HG02623 (cell line): Measurements from ENCODE around the gene B4GALT5.
"Not testable (repeated sequence)": the region's sequence is repeated elsewhere in the genome, so short reads cannot be mapped to it uniquely, and the experiment has no call there.

Experiments
- ATAC-seq: cut with Tn5 transposase; IDR thresholded peaks from one replicate; pipeline ENCODE4 v1.9.1; 2021; ENCODE audit warnings: moderate library complexity; ENCODE audit not compliant: unreplicated experiment

B4GALT5 gene

DNA sequence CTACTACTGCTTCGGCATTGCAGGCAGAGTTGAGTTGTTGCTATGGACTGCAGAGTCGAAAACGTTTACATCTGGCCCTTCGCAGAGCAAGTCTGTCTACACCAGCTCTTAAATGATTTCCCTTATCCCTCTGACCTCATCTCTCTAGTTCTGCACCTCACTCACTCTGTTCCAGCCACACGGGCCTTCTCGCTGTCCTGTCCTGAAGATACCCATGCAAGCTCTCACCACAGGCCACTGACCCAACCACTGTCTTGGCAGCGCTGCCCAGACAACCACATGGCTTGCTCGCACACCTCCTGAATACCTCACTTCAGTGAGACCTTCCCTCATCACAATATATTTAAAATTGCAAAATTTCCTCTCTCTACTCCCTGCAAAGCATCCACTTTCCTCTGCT, 31.4 kb downstream of the B4GALT5 start:
- no peak for ATAC-seq

DNA sequence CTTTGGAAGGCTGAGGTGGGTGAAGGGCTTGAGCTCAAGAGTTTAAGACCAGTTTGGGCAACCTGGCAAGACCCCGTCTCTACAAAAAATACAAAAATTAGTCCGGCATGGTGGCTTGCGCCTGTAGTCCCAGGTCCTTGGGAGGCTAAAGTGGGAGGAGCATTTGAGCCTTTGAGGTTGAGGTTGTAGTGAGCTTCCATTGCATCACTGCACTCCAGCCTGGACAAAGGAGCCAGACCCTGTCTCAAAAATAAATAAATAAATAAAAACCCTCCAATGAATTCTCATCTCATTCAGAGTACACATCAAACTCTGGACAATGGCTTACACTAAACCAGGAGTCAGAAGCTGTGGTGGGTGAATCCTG, 31.8 kb downstream of the B4GALT5 start:
- no peak for ATAC-seq

DNA sequence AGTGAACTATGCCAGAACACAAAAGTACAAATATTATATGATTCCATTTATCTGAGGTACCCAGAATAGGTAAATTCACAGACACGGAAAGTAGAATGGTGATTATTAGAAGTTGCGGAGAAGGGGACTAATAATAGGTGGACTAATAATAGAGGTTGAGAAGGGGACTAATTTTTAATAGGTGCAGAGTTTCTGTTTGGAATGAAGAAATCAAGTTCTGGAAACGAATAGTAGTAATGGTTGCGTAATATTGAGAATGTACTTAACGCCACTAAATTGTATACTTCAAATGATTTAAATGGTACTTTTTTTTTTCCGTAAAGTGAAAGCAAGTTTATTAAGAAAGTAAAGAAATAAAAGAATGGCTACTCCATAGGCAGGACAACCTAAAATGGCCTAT, 33.2 kb downstream of the B4GALT5 start:
- no peak for ATAC-seq

DNA sequence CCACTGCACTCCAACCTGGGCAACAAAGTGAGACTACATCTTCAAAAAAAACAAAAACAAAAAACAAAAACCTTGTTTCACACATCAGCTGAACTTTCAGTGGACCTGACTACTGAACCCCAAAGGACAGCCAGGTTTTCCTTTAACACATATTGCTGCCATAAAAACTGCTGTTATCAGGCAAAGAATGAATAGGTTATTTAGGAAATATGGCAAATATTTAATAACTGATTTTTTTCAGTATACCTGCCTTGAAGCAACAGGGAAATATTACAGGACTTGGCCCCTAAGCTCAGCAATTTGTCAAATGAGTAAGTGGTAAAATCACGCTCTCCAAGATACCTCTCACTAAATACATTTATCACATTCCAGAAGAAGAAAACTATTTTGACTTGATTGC, 34.0 kb downstream of the B4GALT5 start:
- ATAC-seq: no peak

DNA sequence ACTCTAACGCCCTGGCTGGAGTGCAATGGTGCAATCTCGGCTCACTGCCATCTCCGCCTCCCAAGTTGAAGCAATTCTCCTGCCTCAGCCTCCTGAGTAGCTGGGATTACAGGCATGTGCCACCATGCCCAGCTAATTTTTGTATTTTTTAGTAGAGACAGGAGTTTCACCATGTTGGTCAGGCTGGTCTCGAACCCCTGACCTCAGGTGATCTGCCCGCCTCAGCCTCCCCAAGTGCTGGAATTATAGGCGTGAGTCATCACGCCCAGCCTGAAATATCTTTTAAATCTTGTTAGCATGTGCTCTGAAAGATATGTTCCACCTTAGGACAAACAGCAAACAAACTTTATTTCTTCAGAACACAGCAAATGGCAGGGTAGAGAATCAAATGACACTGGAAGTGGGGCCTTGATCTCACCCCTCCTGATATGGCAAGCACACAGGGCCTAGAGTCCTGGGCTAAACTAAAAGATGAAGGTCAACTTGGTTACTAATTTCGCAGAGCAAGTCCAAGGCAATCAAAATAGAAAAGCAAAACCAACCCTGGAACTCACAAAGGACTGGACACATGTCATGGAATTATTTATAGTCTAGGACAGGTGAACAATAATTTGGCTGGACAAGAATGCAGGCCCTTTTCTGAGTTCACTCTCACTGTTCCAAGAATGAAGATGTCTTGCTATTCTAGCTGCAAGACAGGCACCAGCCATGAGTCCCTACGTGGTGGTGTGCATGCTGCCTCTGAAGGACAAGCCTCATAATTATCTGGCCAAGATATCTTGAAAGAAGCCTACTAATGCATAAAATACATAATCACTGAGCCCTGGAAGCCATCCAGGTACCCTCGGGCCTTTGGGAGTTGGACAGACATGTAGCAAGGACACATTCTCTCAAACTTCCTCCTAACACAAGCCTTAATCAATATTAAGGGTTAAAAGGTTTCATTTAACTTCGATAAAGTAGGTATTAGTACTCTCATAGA, 35.6 kb downstream of the B4GALT5 start:
- ATAC-seq: no peak

DNA sequence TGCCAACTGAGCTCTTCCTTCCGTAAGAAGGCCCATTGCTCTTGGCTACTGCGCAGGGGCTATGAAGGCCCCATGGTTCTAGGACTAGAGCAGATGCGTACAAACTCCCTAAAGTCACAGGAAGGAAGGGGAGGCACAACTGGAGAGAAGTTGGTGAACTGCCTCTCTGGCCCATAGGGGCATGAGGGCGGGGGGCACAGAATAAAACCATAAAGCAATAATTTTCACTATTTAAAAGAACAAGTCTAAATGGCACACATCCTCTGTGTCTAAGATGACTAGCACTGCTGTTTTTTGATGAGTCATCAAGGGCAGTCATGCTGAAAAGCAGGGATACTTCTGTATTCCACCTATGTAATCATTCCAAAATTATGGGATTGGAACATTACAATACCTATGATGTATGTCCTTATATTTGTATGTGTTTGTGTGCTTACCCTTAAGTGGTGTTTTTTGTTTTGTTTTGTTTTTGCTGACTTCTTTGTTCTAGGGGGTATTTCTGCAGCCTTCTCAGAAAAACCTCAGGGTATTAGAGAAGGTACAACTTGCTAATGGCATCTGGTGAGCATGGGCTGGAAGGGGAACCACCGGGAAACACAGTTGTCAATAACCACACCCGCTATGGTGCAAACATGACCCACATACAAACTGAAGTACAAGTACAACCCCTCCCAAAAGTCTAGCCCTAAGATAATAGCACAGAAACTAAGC, 36.9 kb downstream of the B4GALT5 start:
- ATAC-seq: peak; percentile 47

DNA sequence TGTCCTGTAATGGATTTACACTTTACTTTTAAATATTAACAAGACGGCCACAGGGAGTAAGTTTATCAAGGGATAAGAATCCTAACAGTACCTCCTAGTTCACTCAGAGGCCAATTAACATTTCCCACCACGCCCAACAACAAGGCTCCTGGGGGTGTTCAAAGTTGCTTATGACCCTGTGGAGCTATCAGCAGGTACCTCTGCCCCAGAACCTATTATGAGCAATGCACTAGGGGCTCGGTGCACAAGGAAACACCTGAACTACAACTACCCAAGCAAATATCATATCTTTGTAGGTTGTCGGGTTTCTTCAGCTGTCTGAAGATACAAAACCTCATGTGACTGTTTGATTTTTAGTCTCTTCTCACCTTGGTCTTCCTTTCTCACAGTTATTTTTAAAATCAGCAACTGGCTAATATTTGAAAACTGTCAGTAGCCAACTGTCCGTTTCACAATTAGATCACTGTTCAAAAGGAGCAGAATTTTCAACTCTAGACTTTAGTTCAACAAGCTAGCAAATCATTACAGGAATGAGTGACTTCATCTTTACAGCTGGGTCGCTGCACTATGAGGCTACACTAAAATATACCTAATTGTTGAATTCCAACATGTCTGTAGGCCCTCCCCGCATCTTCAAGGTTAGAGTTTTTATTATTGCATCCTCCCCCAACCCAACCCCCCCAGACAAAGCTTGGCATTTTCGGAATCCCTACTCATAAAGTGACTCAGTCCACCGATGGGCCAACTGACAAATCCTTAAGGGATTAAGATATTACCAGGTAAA, 38.1 kb downstream of the B4GALT5 start:
- ATAC-seq: no peak

DNA sequence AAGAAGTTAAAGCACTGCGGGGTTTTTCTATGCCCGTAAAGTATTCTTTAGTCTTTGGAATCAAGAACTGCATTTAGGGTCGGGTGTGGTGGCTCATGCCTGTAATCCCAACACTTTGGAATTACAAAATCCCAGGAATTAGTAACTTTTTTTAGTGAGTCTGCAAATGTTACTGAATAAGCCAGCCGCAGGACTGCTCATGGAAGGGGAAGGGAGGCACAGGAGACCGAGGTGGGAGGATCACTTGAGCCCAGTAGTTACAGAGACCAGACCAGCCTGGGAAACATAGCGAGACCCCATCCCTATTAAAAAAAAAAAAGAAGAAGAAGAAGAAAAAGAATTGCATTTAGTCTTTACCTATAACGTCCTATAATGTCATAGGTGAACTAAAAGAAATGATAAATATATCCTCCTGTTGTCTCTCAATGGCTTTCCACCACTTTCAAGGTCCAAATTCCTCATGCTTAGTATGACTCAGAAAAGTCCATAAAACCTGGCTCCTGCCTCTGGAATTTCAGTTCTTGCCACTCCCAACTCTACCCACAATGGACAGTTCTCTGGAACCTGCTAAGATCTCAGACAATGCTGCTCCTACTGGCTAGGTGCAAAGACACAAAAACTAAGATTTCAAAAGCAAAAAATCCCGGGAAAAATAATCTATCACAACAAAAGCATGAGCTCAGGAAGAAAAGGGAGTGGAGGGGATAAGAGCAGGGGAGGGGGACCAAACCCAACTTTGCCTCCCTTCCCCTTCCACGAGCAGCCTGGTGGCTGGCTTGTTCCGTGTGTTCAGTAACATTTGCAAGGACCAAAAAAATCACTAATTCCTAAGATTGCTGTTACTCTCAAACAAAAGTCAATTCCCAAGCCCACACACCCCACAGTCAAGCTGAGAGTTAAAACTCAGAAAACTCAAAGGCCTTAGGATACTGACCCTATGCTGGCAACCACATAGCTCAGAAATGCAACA, 39.0 kb downstream of the B4GALT5 start:
- ATAC-seq: no peak

DNA sequence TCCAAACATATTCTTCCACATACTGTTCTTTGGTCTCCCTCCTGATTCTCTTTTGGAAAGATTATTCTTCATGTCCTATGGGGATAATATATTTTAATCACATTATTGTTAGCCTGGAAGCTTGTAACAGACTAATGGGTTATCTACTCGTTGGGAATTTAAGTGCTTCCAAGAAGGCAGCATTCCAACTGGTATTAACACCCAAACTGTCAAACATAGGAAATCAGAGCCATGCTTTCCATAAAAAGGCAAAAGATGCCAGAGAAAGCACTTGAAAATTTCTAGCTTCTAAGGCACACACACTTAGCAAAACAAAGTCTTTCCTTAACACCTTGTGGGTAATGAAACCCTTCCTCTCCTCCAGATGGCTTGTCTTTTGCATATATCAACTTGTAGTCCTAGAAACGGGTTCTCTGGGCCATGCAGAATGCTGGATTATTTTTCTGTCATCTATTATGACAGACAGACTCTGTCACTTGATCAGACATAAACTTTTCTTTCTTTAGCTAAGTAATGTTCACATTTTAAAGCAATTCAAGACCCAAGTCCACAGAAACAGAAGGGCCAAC, 41.5 kb downstream of the B4GALT5 start:
- no peak for ATAC-seq

DNA sequence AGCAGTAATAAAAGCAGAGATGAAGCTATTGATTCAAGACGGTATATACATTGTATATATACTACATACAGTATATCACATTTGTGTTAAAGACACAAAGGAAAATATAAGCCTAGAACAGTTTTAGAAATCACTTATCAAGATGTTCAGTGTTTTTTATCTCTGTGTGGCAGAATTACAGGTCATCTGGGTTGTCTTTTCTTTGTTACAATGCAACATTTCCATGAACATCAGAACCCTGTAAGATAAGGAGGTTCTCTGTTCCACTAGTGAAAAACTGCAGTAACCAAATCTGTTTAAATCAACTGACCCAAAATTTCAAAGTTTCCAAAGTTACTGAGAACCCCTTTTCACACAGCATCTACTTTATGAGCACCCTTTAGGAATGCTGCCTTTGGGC, 42.2 kb downstream of the B4GALT5 start:
- no peak for ATAC-seq

DNA sequence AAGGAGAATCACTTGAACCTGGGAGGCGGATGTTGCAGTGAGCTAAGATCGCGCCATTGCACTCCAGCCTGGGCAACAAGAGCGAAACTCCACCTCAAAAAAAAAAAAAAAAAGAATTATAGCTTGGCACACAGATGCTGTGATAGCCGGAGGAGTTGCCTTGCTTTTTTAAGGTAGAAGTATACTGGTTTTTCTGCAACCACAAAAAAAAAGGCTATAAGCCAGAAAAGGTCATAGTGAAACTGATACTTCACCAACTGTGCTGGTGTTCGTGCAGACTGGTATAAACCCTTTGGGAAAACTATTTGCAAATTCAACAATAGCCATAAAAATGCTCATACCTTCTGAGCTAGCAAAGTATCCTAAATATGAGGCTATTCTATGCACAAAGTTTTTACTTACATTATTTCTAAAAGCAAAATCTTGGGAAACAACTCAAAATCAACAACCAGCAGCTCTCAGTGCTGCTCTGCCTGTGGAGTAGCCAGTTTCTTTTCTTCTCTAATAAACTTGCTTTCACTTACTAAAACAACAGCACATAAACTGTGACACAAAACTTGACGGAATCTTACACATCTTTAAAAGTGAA, 44.0 kb downstream of the B4GALT5 start:
- ATAC-seq: peak; percentile 53

DNA sequence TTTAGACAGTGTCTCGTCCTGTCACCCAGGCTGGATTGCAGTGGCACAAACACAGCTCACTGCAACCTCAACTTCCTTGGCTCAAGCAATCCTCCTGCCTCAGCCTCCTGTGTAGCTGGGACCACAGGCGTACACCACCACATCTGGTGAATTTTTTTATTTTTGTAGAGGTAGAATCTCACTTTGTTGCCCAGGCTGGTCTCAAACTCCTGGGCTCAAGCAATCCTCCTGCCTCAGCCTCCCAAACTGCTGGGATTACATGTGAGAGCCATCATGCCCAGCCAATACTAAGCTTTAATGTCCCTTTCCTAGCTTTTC, 44.8 kb downstream of the B4GALT5 start:
- ATAC-seq: not testable (repeated sequence)

DNA sequence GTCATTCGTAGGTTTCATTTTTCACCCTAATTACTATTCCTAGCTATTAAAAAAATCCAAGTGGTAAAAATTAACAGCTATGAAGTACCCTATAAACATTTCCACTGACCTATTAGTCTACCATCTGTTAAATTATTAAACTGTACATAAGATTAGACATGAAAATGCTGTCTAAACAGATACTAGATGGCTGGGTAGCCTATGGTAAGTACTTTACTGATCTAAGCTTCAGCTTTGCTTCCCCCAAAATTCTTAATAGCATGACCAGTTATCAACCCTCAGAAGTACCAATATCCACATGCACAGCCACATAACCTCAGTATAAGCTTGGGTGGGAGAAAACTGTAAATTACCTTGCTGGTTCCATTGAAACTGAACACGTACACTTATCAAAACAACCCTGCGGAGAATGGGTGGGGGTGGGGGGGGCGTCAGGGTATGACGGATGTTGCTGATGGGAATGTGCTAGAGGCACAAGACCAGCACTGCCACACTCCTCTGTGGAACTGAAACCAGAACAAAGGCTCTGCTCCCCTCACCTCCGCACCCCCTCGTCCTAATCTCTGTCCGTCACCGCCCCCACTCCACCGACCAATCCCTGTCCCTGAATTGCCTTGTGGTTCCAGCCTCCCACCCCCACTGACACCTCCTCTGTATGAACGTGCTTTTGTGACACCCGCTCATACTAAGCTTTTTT, 45.3 kb downstream of the B4GALT5 start:
- ATAC-seq: peak; percentile 58

DNA sequence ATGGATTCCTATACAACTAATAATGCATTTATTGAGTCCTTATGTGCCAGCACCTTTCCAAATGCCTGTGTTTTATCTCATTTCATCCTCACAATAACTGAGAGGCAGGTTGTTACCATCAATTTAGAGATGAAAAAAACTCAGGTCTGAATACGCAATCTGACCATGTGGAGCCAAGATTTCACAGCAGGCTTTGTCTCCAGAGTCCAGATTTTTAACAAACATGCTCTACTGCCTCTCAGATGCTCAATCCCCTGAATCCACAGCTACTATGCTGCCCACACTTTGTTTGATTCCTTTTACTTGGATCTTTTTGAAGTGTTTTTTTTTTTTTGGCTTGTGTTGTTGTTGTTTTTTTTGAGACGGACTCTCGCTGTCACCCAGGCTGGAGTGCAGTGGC, 46.8 kb downstream of the B4GALT5 start:
- ATAC-seq: no peak

DNA sequence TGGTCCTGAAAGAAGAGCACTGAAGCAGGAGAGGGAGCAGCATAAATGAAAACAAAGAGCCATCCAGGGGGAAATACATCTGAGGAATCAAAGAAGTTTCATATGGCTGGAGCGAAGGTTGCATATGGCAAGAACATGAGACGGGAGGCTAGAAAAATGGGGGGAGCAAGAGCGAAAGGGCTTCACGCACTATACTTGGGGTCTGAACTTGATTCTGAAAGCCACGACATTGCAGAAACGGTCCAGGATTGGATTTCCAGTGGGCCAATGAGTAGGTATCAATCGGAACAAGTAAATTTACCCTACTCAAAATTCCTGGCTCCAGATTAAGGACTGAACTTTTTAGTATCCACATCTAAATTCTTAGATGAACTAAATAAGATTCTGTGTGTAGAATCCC, 47.9 kb downstream of the B4GALT5 start:
- ATAC-seq: no peak

DNA sequence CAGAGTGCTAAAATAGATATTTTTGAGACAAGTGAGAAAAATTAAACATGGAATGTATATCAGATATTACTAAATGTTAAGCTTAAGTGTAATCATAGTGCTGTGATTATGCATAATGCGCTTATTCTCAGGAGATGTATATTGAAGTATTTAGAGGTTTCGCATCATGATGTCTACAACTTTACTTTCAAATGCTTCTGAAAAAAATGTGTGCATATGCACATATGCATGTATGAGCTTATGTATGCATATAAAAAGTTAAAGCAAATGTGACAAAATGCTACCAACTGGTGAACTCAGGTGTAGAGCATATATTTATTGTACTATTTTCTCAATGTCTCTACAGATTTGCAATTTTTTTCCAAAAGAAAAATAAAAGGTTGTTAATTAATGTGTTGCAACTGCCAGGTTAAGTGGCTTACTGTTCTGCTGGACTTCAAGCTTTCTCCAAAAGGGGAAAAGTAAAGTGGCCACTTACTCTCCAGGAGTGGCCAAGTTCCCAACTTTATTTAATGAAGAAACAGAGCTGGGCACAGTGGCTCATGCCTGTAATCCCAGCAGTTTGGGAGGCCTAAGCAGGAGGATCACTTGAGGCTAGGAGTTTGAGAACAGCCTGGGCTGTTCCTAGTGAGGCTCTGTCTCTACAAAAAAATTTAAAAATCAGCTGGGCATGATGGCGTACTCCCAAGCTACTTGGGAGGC, 48.9 kb downstream of the B4GALT5 start:
- ATAC-seq: no peak

DNA sequence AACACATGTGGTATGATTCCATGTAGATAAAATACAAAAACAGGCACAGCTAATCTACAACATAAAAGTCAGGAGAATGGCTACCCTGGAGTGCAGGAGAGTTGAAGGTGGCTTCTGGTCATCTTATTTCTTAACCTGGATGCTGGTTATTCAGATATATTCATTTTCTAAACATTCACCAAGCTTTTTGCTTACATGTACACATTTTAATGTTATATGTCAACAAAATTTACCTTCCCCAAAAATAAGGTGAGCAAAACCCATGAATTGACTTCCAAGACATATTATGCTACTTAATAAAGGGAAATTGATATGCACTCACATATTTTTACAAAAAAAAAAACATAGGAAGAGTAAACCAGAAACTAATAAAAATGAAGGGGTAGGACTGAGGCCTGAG, 50.6 kb downstream of the B4GALT5 start:
- ATAC-seq: no peak

DNA sequence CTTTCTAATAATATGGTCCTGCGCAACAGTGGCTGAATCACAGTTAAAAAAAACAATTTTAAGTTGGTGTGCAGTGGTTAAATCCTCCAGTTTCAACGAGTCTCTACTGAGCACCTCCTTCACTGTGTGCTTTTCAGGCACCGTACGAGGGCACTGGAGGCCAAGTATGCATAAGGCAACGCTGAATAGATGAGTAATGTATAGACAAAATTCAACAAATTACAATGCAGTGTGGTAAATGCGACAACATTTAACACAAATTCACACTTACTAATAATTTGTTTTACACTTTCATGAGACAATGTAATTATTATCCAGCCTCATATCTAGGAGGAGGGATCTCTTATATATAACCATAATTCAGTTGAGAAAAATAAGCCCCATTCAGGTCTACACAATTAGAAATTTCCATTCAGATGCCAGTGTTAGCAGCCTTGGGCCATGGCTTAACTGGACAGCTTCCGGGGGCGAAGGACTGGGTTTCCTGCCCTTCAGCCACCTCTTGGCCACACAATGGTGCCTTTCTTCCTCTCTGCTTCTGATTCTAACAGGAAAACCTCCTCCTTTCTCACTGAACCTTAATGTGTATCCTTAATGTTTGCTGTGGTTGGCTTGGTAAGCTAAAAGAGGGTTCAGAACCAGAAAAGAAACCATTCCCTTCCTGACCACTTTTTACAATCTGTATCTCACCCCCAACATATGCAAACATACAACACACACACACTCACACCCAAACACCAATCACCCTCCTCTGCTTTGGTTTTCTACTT, 51.9 kb downstream of the B4GALT5 start:
- ATAC-seq: no peak
